ENCODE data around the gene LAMA5. TPM values are rescaled to one million over a fixed set of nuclear protein-coding genes. Genes with fewer than 3 reads are reported as not detected.

LAMA5 gene
- total and polyA plus RNA-seq, 2 experiments from 2014 or later = 201 to 298 TPM

DNA sequence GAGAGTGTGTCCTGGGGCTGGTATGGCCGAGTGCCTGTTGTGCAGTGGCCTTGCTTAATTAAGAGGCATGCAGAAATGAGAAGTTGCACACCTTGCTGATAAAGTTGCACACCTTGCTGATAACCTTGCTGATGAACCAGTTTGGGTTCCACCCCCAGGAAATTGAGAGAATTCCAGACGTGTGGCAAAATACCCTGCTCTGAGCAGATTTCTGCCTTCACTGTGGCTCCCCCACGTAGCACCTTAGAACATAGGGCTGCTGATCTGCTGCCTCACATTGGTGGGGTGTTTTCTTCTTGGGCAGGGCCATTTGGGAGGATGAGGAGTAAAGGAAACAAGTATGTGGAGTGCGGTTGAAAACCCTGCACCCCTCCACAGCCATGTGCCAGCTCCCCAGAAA, 86.8 kb downstream of the LAMA5 start (continued):
- TF ChIP-seq, protein P1, sequence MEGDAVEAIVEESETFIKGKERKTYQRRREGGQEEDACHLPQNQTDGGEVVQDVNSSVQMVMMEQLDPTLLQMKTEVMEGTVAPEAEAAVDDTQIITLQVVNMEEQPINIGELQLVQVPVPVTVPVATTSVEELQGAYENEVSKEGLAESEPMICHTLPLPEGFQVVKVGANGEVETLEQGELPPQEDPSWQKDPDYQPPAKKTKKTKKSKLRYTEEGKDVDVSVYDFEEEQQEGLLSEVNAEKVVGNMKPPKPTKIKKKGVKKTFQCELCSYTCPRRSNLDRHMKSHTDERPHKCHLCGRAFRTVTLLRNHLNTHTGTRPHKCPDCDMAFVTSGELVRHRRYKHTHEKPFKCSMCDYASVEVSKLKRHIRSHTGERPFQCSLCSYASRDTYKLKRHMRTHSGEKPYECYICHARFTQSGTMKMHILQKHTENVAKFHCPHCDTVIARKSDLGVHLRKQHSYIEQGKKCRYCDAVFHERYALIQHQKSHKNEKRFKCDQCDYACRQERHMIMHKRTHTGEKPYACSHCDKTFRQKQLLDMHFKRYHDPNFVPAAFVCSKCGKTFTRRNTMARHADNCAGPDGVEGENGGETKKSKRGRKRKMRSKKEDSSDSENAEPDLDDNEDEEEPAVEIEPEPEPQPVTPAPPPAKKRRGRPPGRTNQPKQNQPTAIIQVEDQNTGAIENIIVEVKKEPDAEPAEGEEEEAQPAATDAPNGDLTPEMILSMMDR (conservative IDR thresholded peaks at IDR 0.05; ENCODE audit: low read depth in 2 of 2) = no peak
- TF ChIP-seq JUNB (IDR thresholded peaks at IDR 0.05; ENCODE audit: unreplicated experiment) (no peak), POLR2AphosphoS5 (IDR thresholded peaks at IDR 0.05; ENCODE audit: low read depth) (no peak), STAT1 (IDR thresholded peaks at IDR 0.05; ENCODE audit: unreplicated experiment) (no peak)
- TF ChIP-seq, protein P2, sequence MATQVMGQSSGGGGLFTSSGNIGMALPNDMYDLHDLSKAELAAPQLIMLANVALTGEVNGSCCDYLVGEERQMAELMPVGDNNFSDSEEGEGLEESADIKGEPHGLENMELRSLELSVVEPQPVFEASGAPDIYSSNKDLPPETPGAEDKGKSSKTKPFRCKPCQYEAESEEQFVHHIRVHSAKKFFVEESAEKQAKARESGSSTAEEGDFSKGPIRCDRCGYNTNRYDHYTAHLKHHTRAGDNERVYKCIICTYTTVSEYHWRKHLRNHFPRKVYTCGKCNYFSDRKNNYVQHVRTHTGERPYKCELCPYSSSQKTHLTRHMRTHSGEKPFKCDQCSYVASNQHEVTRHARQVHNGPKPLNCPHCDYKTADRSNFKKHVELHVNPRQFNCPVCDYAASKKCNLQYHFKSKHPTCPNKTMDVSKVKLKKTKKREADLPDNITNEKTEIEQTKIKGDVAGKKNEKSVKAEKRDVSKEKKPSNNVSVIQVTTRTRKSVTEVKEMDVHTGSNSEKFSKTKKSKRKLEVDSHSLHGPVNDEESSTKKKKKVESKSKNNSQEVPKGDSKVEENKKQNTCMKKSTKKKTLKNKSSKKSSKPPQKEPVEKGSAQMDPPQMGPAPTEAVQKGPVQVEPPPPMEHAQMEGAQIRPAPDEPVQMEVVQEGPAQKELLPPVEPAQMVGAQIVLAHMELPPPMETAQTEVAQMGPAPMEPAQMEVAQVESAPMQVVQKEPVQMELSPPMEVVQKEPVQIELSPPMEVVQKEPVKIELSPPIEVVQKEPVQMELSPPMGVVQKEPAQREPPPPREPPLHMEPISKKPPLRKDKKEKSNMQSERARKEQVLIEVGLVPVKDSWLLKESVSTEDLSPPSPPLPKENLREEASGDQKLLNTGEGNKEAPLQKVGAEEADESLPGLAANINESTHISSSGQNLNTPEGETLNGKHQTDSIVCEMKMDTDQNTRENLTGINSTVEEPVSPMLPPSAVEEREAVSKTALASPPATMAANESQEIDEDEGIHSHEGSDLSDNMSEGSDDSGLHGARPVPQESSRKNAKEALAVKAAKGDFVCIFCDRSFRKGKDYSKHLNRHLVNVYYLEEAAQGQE (IDR thresholded peaks at IDR 0.05; ENCODE audit: unreplicated experiment) = no peak

DNA sequence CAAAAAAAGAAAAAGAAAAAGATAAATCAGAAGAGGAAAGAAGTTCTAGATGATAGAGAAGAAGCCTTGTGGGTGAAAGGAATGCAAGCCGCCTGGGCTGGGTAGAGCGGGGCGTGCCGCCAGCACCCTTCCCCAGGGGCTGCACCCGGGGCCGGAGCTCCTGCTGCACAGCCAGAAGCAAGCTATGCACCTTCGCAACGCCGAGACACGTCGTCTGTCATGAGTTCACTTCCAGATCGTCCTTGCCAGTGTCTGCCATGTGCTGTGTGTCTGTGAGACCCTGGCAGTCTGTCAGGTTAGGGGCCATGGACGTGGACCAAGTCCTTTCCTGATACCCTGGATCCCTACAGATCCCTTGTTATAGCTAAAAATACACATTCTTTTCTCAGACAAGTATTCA, 89.9 kb downstream of the LAMA5 start:
- Histone ChIP-seq H3F3A (replicated peaks; ENCODE audit: low read depth) (no peaks in the 10 kb centered on the region), H3K79me2 (replicated peaks; ENCODE audit: insufficient read depth) (no peaks in the 10 kb centered on the region), H4K20me1 (replicated peaks; ENCODE audit: insufficient read depth) (no peaks in the 10 kb centered on the region; the same call in 1 of the 2 replicates), H3K4me1 (ENCODE audit: insufficient read depth) (no peaks in the 10 kb centered on the region), H2AFZ (no peak overlapping the region), H3K9me2 (ENCODE audit: insufficient read depth) (no peaks in the 10 kb centered on the region), H3K27me3 (ENCODE audit: insufficient read depth) (no peaks in the 10 kb centered on the region), H3K4me2 (no peak overlapping the region), H3K27ac (ENCODE audit: low read depth) (no peak overlapping the region), H3K36me3 (ENCODE audit: insufficient read depth) (peaks cover 11% of the 10 kb centered on the region; the same call in 1 of the 2 replicates), H3K4me3 (no peak overlapping the region)
- Mint-ChIP-seq H3K4me1 (no peaks in the 10 kb centered on the region; the same call in 2 of the 3 replicates), H3K9me3 (no peaks in the 10 kb centered on the region), H3K27ac (no peak overlapping the region), H3K36me3 (ENCODE audit: low read depth) (peaks cover 44% of the 10 kb centered on the region), H3K27me3 (ENCODE audit: insufficient read depth, low read depth, poor library complexity) (no peaks in the 10 kb centered on the region), H3K4me3 (no peak overlapping the region)
- ATAC-seq = no peak
- TF ChIP-seq, protein P1 (conservative IDR thresholded peaks at IDR 0.05; ENCODE audit: low read depth in 2 of 2) = no peak
- TF ChIP-seq EZH2 (IDR thresholded peaks at IDR 0.05; ENCODE audit: low read depth, unreplicated experiment) (no peak), POLR2AphosphoS5 (IDR thresholded peaks at IDR 0.05; ENCODE audit: low read depth) (no peak)
- TF ChIP-seq, protein P3, sequence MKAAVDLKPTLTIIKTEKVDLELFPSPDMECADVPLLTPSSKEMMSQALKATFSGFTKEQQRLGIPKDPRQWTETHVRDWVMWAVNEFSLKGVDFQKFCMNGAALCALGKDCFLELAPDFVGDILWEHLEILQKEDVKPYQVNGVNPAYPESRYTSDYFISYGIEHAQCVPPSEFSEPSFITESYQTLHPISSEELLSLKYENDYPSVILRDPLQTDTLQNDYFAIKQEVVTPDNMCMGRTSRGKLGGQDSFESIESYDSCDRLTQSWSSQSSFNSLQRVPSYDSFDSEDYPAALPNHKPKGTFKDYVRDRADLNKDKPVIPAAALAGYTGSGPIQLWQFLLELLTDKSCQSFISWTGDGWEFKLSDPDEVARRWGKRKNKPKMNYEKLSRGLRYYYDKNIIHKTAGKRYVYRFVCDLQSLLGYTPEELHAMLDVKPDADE (IDR thresholded peaks at IDR 0.05) = no peak
- DNase-seq (ENCODE audit: low spot score) = no peak

Measured in GM23338 (cell line).